A549 (cell line): Measurements from ENCODE around the gene CD63.

ENCODE experiments used
- EP300 ChIP-seq, 2 experiments: fragments of >200 bp; sonication (Bioruptor Twin); formaldehyde crosslinking; IDR thresholded peaks; 2 replicates in 1 of 2; 3 replicates in 1 of 2; pipeline ENCODE4 v1.6.1; 2016 to 2017
- KDM5A ChIP-seq: fragments of 200-600 bp; sonication (generic); IDR thresholded peaks from 2 replicates; pipeline ENCODE4 v1.6.1; 2016; ENCODE audit warnings: antibody characterized with exemption, mild to moderate bottlenecking
- POLR2A ChIP-seq: IDR thresholded peaks from 2 replicates; pipeline ENCODE4 v1.6.1; 2012; ENCODE audit warnings: mild to moderate bottlenecking, low read length

DNA sequence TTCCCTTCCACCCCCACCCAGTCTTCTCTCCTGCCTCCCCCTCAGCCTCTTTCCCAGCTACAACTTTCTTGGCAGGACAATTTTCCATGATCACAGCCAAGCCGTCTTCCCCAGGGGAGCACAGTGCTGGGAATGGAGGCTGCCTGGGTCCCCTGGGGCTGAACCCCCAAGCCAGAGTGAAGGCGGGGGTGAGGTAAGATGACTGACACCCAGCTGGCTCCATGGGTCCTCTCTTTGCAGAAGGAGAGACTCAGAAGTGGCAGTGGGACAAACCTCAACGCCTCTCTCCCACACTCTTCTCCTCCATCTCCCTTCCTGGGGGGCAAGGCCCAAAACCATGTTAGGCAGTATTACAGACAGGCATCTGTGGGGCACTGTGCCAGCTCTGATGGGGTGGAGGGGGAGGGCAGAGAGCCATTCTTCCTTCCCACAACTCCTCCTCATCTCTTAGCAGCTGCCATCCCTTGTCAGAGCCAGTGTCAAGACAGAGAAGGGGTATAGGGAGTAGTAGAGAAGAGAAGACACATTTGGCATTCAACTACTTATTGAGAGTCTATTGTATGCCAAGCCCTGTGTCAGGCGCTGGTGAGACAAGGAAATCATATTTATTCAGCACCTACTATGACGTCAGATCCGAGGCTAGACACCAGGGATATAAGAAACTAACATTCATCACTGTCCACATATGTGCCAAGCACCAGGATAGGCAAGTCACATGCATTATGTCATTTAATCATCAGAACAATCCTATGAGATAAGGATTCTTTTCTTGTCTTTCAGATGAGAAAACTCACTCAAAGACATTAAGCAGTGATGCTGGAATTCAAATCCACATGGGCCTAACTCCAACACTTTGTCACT lies 24.7 kb downstream of the CD63 start:
- TF ChIP-seq EP300 (IDR thresholded peaks at IDR 0.05) (no peak), KDM5A (no peak), POLR2A (no peak)
